Cardiac muscle cell (in vitro differentiated cells and primary cell): ENCODE data around the gene DOK7. TPM values are rescaled to one million over a fixed set of nuclear protein-coding genes. Genes with fewer than 3 reads are reported as not detected.

Experiments used
- DNase-seq, 2 donors: peaks; one replicate each; pipeline versions ENCODE4 v3.0.0 to v3.0.0-alpha.2; 2010 to 2017; ENCODE audit warnings: low read depth in 1 of 2, low spot score in 1 of 2
- H3K27ac ChIP-seq: fragments of 200-600 bp; sonication (generic); 2 replicates; pipeline ENCODE4 v1.5.1; 2016
- H3K27me3 ChIP-seq: fragments of 200-600 bp; sonication (generic); 2 replicates; pipeline ENCODE4 v1.6.0; 2016; ENCODE audit warnings: control low read depth
- H3K36me3 ChIP-seq: fragments of 200-600 bp; sonication (generic); 2 replicates; pipeline ENCODE4 v1.5.1; 2016; ENCODE audit warnings: control low read depth
- H3K4me1 ChIP-seq: fragments of 200-600 bp; sonication (generic); 2 replicates; pipeline ENCODE4 v1.8.1; 2017; ENCODE audit warnings: low read depth, mild to moderate bottlenecking, mixed run types
- H3K4me3 ChIP-seq: fragments of 200-600 bp; sonication (generic); 2 replicates; pipeline ENCODE4 v1.5.1; 2016; ENCODE audit warnings: mild to moderate bottlenecking
- H3K9me3 ChIP-seq: fragments of 200-600 bp; sonication (generic); 2 replicates; pipeline ENCODE4 v1.5.1; 2017; ENCODE audit warnings: low read depth, mild to moderate bottlenecking, control low read depth
- CTCF ChIP-seq: IDR thresholded peaks from 2 replicates; pipeline ENCODE4 v1.5.1; 2012; ENCODE audit warnings: low read depth, mild to moderate bottlenecking, low read length
- polyA plus RNA-seq: library from polyadenylated mRNA; unstranded; fragments of >200 nt; fragmentation: Nextera tagmentation; extraction: Ambion mirVana; gene quantifications from 2 replicates; pipeline ENCODE4 v1.2.1, GENCODE V29; 2016
- total RNA-seq: library from RNA; depleted of rRNA; stranded (reverse); fragments of >200 nt; gene quantifications from 2 replicates; pipeline ENCODE4 v1.2.3, GENCODE V29; 2016

DOK7 gene
- total and polyA plus RNA-seq, 2 experiments from 2014 or later = 14.4 to 18.0 TPM

- Histone ChIP-seq H3K27me3 (no peaks in the 10 kb centered on the region), H3K4me1 (peaks cover 18% of the 10 kb centered on the region), H3K36me3 (no peaks in the 10 kb centered on the region), H3K9me3 (no peaks in the 10 kb centered on the region), H3K4me3 (no peak overlapping the region), H3K27ac (no peak overlapping the region)
- no peak for TF ChIP-seq CTCF
- DNase-seq = no peak
Measured at GRCh38 chr4:3462321-3462789, 751 bp upstream of the DOK7 start.

GRCh38 chr4:3463556-3464348, 646 bp downstream of the DOK7 start:
- H3K27me3 ChIP-seq = no peaks in the 10 kb centered on the region
- H3K4me1 ChIP-seq = peaks cover 18% of the 10 kb centered on the region
- peak overlapping the region; percentile 38 for H3K4me3 ChIP-seq
- H3K9me3 ChIP-seq = no peaks in the 10 kb centered on the region
- no peak for DNase-seq
- no peak overlapping the region for H3K27ac ChIP-seq
- no peak for TF ChIP-seq CTCF
- H3K36me3 ChIP-seq = no peaks in the 10 kb centered on the region

- Histone ChIP-seq H3K4me3 (no peak overlapping the region), H3K27ac (no peak overlapping the region), H3K36me3 (no peaks in the 10 kb centered on the region), H3K27me3 (no peaks in the 10 kb centered on the region), H3K4me1 (peaks cover 18% of the 10 kb centered on the region), H3K9me3 (no peaks in the 10 kb centered on the region)
- no peak for TF ChIP-seq CTCF
- no peak for DNase-seq
Measured at GRCh38 chr4:3464349-3464905, 1.3 kb downstream of the DOK7 start.

- H3K27ac ChIP-seq = no peak overlapping the region
- DNase-seq = no peak
- no peak for TF ChIP-seq CTCF
- no peaks in the 10 kb centered on the region for H3K9me3 ChIP-seq
- H3K4me1 ChIP-seq = peaks cover 18% of the 10 kb centered on the region
- H3K27me3 ChIP-seq = no peaks in the 10 kb centered on the region
- no peaks in the 10 kb centered on the region for H3K36me3 ChIP-seq
- no peak overlapping the region for H3K4me3 ChIP-seq
Measured at GRCh38 chr4:3464911-3465697, 2.0 kb downstream of the DOK7 start.

GRCh38 chr4:3465698-3466671, 2.9 kb downstream of the DOK7 start:
- peak; percentile 19 for TF ChIP-seq CTCF
- Histone ChIP-seq H3K4me3 (no peak overlapping the region), H3K27ac (no peak overlapping the region), H3K4me1 (peaks cover 18% of the 10 kb centered on the region), H3K27me3 (no peaks in the 10 kb centered on the region), H3K9me3 (no peaks in the 10 kb centered on the region), H3K36me3 (no peaks in the 10 kb centered on the region)
- DNase-seq = peak in 1 of 2 donors; percentile 52
